SK-N-SH treated with all-trans-retinoic acid at 6 μM for 48 hours (cell line): ENCODE results near the gene ARPC1B.
"Not testable (repeated sequence)": the region's sequence is repeated elsewhere in the genome, so short reads cannot be mapped to it uniquely, and the experiment has no call there.

Experiments
- ATAC-seq: fragments of 200-7000 bp; cut with Tn5 transposase; 3 replicates; pipeline ENCODE4 v1.9.1; 2020; ENCODE audit warnings: mild to moderate bottlenecking, moderate library complexity
- BACH2 ChIP-seq: fragments of 250-450 bp; sonication (Bioruptor Pico); IDR thresholded peaks from 2 replicates; pipeline ENCODE4 v1.9.0; 2021; ENCODE audit warnings: mild to moderate bottlenecking, borderline replicate concordance
- CSDC2 ChIP-seq: fragments of 250-450 bp; sonication (Bioruptor Pico); IDR thresholded peaks from 2 replicates; pipeline ENCODE4 v1.5.0; 2020; ENCODE audit warnings: mild to moderate bottlenecking, moderate library complexity
- ESRRG ChIP-seq: fragments of 250-450 bp; sonication (Bioruptor Pico); IDR thresholded peaks from 2 replicates; pipeline ENCODE4 v1.6.1; 2021; ENCODE audit warnings: mild to moderate bottlenecking
- GLIS3 ChIP-seq: fragments of 250-450 bp; sonication (Bioruptor Pico); IDR thresholded peaks from 2 replicates; pipeline ENCODE4 v1.5.0; 2020; ENCODE audit warnings: mild to moderate bottlenecking, moderate library complexity
- ISL1 ChIP-seq: fragments of 250-450 bp; sonication (Bioruptor Pico); IDR thresholded peaks from 2 replicates; pipeline ENCODE4 v2.1.2; 2022; ENCODE audit warnings: mild to moderate bottlenecking, moderate library complexity
- OSR1 ChIP-seq: fragments of 250-450 bp; sonication (Bioruptor Pico); IDR thresholded peaks from 2 replicates; pipeline ENCODE4 v1.8.0; 2022; ENCODE audit warnings: moderate library complexity, mild to moderate bottlenecking, inconsistent platforms
- RARB ChIP-seq: fragments of 250-450 bp; sonication (Bioruptor Pico); IDR thresholded peaks from 2 replicates; pipeline ENCODE4 v1.8.0; 2021; ENCODE audit warnings: mild to moderate bottlenecking, moderate library complexity
- SNAI2 ChIP-seq: fragments of 250-450 bp; sonication (Bioruptor Pico); IDR thresholded peaks from 2 replicates; pipeline ENCODE4 v1.5.0; 2020; ENCODE audit warnings: mild to moderate bottlenecking, moderate library complexity
- TCF4 ChIP-seq: fragments of 250-450 bp; sonication (Bioruptor Pico); IDR thresholded peaks from 2 replicates; pipeline ENCODE4 v1.8.0; 2021; ENCODE audit warnings: mild to moderate bottlenecking, moderate library complexity, borderline replicate concordance
- ZC3H10 ChIP-seq: fragments of 250-450 bp; sonication (Bioruptor Pico); IDR thresholded peaks from 2 replicates; pipeline ENCODE4 v1.5.1; 2021; ENCODE audit warnings: mild to moderate bottlenecking, moderate library complexity
- ZFP3 ChIP-seq: fragments of 250-450 bp; sonication (Bioruptor Pico); IDR thresholded peaks from 2 replicates; pipeline ENCODE4 v1.5.0; 2020; ENCODE audit warnings: mild to moderate bottlenecking, moderate library complexity
- ZFP30 ChIP-seq: fragments of 450-650 bp; formaldehyde crosslinking; IDR thresholded peaks from 2 replicates; pipeline ENCODE4 v1.5.0; 2022; ENCODE audit warnings: mild to moderate bottlenecking, moderate library complexity
- ZNF565 ChIP-seq: fragments of 450-650 bp; formaldehyde crosslinking; conservative IDR thresholded peaks from 2 replicates; pipeline ENCODE4 v1.5.0; 2020; ENCODE audit warnings: low read depth, mild to moderate bottlenecking, moderate library complexity
- ZNF70 ChIP-seq: fragments of 450-650 bp; formaldehyde crosslinking; IDR thresholded peaks from 2 replicates; pipeline ENCODE4 v1.5.0; 2020; ENCODE audit warnings: mild to moderate bottlenecking, moderate library complexity
- TF ChIP-seq, protein P1 (sequence below): fragments of 250-450 bp; sonication (Bioruptor Pico); IDR thresholded peaks from 2 replicates; pipeline ENCODE4 v1.5.1; 2020; ENCODE audit warnings: low read depth, mild to moderate bottlenecking, moderate library complexity
- TF ChIP-seq, protein P2 (sequence below): fragments of 250-450 bp; sonication (Bioruptor Pico); IDR thresholded peaks from 2 replicates; pipeline ENCODE4 v1.5.0; 2020; ENCODE audit warnings: mild to moderate bottlenecking, moderate library complexity
- TF ChIP-seq, protein P3 (sequence below): fragments of 250-450 bp; sonication (Bioruptor Pico); IDR thresholded peaks from 2 replicates; pipeline ENCODE4 v1.5.1; 2021; ENCODE audit warnings: mild to moderate bottlenecking, moderate library complexity
- TF ChIP-seq, protein P4 (sequence below): fragments of 250-450 bp; sonication (Bioruptor Pico); IDR thresholded peaks from 2 replicates; pipeline ENCODE4 v1.8.0; 2021; ENCODE audit warnings: low read depth, mild to moderate bottlenecking, moderate library complexity, borderline replicate concordance
- TF ChIP-seq, protein P5 (sequence below): fragments of 250-450 bp; sonication (Bioruptor Pico); IDR thresholded peaks from 2 replicates; pipeline ENCODE4 v1.8.0; 2020; ENCODE audit warnings: mild to moderate bottlenecking, moderate library complexity, borderline replicate concordance

ARPC1B gene

DNA sequence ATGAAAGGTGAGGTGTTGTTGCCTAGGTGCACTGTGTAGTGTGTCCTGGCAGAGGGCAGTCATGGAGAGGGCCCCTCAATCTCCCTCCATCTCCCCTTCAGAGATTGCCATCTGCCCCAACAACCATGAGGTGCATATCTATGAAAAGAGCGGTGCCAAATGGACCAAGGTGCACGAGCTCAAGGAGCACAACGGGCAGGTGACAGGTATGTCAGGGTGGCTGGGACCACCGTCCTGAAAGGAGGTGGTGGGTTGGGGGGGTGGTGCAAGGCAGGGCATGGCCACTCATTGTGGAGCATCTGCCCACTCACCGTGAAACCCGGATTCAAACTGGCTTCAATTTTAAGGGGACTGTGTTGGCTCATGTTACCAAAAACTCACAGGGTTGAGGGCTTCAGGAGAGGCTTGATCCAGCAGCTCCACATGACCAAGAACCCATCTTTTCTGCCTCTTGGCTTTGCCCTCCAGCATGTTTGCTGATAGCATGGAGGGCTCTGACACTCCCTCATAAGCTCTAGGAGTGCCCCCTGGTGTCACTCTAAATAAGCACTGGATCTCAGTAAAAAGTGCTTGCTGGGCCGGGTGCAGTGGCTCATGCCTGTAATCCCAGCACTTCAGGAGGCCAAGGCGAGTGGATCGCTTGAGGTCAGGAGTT is 12.2 kb downstream of the ARPC1B start:
- TF ChIP-seq, protein P1, sequence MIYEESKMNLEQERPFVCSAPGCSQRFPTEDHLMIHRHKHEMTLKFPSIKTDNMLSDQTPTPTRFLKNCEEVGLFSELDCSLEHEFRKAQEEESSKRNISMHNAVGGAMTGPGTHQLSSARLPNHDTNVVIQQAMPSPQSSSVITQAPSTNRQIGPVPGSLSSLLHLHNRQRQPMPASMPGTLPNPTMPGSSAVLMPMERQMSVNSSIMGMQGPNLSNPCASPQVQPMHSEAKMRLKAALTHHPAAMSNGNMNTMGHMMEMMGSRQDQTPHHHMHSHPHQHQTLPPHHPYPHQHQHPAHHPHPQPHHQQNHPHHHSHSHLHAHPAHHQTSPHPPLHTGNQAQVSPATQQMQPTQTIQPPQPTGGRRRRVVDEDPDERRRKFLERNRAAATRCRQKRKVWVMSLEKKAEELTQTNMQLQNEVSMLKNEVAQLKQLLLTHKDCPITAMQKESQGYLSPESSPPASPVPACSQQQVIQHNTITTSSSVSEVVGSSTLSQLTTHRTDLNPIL, result no peak
- TF ChIP-seq GLIS3 (CRISPR knock-in tag) (no peak), ZNF70 (CRISPR knock-in tag) (no peak), ESRRG (CRISPR knock-in tag) (no peak), ZFP3 (no peak), TCF4 (CRISPR knock-in tag) (no peak), SNAI2 (CRISPR knock-in tag) (no peak), ZNF565 (CRISPR knock-in tag) (no peak), ZC3H10 (CRISPR knock-in tag) (no peak), ISL1 (no peak), BACH2 (no peak), CSDC2 (CRISPR knock-in tag) (no peak), OSR1 (no peak), RARB (CRISPR knock-in tag) (no peak)
- TF ChIP-seq, protein P2, sequence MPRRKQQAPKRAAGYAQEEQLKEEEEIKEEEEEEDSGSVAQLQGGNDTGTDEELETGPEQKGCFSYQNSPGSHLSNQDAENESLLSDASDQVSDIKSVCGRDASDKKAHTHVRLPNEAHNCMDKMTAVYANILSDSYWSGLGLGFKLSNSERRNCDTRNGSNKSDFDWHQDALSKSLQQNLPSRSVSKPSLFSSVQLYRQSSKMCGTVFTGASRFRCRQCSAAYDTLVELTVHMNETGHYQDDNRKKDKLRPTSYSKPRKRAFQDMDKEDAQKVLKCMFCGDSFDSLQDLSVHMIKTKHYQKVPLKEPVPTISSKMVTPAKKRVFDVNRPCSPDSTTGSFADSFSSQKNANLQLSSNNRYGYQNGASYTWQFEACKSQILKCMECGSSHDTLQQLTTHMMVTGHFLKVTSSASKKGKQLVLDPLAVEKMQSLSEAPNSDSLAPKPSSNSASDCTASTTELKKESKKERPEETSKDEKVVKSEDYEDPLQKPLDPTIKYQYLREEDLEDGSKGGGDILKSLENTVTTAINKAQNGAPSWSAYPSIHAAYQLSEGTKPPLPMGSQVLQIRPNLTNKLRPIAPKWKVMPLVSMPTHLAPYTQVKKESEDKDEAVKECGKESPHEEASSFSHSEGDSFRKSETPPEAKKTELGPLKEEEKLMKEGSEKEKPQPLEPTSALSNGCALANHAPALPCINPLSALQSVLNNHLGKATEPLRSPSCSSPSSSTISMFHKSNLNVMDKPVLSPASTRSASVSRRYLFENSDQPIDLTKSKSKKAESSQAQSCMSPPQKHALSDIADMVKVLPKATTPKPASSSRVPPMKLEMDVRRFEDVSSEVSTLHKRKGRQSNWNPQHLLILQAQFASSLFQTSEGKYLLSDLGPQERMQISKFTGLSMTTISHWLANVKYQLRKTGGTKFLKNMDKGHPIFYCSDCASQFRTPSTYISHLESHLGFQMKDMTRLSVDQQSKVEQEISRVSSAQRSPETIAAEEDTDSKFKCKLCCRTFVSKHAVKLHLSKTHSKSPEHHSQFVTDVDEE (CRISPR knock-in tag), result no peak
- TF ChIP-seq, protein P3, sequence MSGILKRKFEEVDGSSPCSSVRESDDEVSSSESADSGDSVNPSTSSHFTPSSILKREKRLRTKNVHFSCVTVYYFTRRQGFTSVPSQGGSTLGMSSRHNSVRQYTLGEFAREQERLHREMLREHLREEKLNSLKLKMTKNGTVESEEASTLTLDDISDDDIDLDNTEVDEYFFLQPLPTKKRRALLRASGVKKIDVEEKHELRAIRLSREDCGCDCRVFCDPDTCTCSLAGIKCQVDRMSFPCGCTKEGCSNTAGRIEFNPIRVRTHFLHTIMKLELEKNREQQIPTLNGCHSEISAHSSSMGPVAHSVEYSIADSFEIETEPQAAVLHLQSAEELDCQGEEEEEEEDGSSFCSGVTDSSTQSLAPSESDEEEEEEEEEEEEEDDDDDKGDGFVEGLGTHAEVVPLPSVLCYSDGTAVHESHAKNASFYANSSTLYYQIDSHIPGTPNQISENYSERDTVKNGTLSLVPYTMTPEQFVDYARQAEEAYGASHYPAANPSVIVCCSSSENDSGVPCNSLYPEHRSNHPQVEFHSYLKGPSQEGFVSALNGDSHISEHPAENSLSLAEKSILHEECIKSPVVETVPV (CRISPR knock-in tag), result no peak
- TF ChIP-seq, protein P4, sequence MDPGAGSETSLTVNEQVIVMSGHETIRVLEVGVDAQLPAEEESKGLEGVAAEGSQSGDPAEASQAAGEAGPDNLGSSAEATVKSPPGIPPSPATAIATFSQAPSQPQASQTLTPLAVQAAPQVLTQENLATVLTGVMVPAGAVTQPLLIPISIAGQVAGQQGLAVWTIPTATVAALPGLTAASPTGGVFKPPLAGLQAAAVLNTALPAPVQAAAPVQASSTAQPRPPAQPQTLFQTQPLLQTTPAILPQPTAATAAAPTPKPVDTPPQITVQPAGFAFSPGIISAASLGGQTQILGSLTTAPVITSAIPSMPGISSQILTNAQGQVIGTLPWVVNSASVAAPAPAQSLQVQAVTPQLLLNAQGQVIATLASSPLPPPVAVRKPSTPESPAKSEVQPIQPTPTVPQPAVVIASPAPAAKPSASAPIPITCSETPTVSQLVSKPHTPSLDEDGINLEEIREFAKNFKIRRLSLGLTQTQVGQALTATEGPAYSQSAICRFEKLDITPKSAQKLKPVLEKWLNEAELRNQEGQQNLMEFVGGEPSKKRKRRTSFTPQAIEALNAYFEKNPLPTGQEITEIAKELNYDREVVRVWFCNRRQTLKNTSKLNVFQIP (CRISPR knock-in tag), result no peak
- TF ChIP-seq, protein P5, sequence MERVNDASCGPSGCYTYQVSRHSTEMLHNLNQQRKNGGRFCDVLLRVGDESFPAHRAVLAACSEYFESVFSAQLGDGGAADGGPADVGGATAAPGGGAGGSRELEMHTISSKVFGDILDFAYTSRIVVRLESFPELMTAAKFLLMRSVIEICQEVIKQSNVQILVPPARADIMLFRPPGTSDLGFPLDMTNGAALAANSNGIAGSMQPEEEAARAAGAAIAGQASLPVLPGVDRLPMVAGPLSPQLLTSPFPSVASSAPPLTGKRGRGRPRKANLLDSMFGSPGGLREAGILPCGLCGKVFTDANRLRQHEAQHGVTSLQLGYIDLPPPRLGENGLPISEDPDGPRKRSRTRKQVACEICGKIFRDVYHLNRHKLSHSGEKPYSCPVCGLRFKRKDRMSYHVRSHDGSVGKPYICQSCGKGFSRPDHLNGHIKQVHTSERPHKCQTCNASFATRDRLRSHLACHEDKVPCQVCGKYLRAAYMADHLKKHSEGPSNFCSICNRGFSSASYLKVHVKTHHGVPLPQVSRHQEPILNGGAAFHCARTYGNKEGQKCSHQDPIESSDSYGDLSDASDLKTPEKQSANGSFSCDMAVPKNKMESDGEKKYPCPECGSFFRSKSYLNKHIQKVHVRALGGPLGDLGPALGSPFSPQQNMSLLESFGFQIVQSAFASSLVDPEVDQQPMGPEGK (CRISPR knock-in tag), result no peak
- TF ChIP-seq, all 23 proteins: peak for 0
- peak; percentile 50 for ATAC-seq

DNA sequence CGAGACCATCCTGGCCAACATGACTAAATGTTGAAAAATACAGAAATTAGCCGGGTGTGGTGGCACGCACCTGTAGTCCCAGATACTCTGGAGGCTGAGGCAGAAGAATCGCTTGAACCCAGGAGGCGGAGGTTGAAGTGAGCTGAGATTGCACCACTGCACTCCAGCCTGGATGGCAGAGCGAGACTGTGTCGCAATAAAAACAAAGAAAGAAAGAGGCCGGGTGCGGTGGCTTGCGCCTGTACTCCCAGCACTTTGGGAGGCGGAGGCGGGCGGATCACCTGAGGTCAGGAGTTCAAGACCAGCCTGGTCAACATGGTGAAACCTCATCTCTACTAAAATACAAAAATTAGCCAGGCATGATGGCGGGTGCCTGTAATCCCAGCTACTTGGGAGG is 12.7 kb downstream of the ARPC1B start:
- TF ChIP-seq GLIS3 (CRISPR knock-in tag), result 0 out of 2 replicates have a peak, but pooled peaks have one; percentile 38
- ATAC-seq, result not testable (repeated sequence)

DNA sequence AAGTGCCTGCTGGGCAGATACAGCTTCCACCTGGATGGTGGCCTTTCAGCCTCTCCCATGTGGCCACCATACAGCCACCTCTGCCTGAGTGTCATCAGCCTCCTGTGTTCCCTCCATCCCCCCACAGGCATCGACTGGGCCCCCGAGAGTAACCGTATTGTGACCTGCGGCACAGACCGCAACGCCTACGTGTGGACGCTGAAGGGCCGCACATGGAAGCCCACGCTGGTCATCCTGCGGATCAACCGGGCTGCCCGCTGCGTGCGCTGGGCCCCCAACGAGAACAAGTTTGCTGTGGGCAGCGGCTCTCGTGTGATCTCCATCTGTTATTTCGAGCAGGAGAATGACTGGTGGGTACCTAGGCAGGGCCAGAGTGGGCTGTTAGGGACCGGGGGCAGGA is 13.4 kb downstream of the ARPC1B start:
- no peak for TF ChIP-seq ZNF565 (CRISPR knock-in tag)
- TF ChIP-seq, protein P5 (CRISPR knock-in tag), result no peak
- no peak for TF ChIP-seq ZFP30
- TF ChIP-seq, all 23 proteins: peak for 0
- ATAC-seq, result no peak
